Measurements from ENCODE around the gene FAM171A2. TPM values are rescaled to one million over a fixed set of nuclear protein-coding genes. Genes with fewer than 3 reads are reported as not detected.

The FAM171A2 gene
- total and polyA plus RNA-seq, 10 of the 15 experiments (the other 5 are each of a cell fraction or from before 2014, with no cell fraction given) = 0.08 to 1.7 (median 0.27) TPM; not detected in 2

- TF ChIP-seq REST (IDR thresholded peaks at IDR 0.05; ENCODE audit: low read depth, low read length) = no peak
- TF ChIP-seq, protein P1, sequence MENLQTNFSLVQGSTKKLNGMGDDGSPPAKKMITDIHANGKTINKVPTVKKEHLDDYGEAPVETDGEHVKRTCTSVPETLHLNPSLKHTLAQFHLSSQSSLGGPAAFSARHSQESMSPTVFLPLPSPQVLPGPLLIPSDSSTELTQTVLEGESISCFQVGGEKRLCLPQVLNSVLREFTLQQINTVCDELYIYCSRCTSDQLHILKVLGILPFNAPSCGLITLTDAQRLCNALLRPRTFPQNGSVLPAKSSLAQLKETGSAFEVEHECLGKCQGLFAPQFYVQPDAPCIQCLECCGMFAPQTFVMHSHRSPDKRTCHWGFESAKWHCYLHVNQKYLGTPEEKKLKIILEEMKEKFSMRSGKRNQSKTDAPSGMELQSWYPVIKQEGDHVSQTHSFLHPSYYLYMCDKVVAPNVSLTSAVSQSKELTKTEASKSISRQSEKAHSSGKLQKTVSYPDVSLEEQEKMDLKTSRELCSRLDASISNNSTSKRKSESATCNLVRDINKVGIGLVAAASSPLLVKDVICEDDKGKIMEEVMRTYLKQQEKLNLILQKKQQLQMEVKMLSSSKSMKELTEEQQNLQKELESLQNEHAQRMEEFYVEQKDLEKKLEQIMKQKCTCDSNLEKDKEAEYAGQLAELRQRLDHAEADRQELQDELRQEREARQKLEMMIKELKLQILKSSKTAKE (IDR thresholded peaks at IDR 0.05; ENCODE audit: low read depth, poor library complexity, severe bottlenecking) = no peak
- TF ChIP-seq RB1 (IDR thresholded peaks at IDR 0.05; ENCODE audit: borderline replicate concordance) = no peak
- TF ChIP-seq, protein P2, sequence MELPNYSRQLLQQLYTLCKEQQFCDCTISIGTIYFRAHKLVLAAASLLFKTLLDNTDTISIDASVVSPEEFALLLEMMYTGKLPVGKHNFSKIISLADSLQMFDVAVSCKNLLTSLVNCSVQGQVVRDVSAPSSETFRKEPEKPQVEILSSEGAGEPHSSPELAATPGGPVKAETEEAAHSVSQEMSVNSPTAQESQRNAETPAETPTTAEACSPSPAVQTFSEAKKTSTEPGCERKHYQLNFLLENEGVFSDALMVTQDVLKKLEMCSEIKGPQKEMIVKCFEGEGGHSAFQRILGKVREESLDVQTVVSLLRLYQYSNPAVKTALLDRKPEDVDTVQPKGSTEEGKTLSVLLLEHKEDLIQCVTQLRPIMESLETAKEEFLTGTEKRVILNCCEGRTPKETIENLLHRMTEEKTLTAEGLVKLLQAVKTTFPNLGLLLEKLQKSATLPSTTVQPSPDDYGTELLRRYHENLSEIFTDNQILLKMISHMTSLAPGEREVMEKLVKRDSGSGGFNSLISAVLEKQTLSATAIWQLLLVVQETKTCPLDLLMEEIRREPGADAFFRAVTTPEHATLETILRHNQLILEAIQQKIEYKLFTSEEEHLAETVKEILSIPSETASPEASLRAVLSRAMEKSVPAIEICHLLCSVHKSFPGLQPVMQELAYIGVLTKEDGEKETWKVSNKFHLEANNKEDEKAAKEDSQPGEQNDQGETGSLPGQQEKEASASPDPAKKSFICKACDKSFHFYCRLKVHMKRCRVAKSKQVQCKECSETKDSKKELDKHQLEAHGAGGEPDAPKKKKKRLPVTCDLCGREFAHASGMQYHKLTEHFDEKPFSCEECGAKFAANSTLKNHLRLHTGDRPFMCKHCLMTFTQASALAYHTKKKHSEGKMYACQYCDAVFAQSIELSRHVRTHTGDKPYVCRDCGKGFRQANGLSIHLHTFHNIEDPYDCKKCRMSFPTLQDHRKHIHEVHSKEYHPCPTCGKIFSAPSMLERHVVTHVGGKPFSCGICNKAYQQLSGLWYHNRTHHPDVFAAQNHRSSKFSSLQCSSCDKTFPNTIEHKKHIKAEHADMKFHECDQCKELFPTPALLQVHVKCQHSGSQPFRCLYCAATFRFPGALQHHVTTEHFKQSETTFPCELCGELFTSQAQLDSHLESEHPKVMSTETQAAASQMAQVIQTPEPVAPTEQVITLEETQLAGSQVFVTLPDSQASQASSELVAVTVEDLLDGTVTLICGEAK (IDR thresholded peaks at IDR 0.05; ENCODE audit: borderline replicate concordance) = no peak
- TF ChIP-seq TBL1XR1 (IDR thresholded peaks at IDR 0.05; ENCODE audit: low read depth, low read length) = no peak
- TF ChIP-seq EED (IDR thresholded peaks at IDR 0.05; ENCODE audit: low read depth) = no peak
Measured at GRCh38 chr17:44311562-44312181, 52.0 kb downstream of the FAM171A2 start (continued).
